Stomach (tissue), 9 donors: ENCODE measurements around the gene KLF16. TPM values are rescaled to one million over a fixed set of nuclear protein-coding genes. Genes with fewer than 3 reads are reported as not detected.

ENCODE experiments used
- DNase-seq, 2 donors: peaks; one replicate each; pipeline versions ENCODE4 v3.0.0 to v3.0.0-alpha.2; 2013 to 2019
- H3K27ac ChIP-seq, 5 donors: fragments of 200-600 bp in 4 of 5; sonication (generic) in 4 of 5; one replicate each; pipeline ENCODE4 v1.5.1; 2013 to 2019; ENCODE audit warnings: mild to moderate bottlenecking in 1 of 5, moderate library complexity in 1 of 5
- H3K27me3 ChIP-seq, 3 donors: fragments of 200-600 bp; sonication (generic); one replicate each; pipeline ENCODE4 v1.5.1; 2017 to 2019; ENCODE audit warnings: mixed run types in 1 of 3
- H3K36me3 ChIP-seq, 4 donors: fragments of 200-600 bp; sonication (generic); 1 replicate in 3 of 4; 2 replicates in 1 of 4; pipeline ENCODE4 v1.5.1; 2016 to 2019
- H3K4me1 ChIP-seq, 4 donors: fragments of 200-600 bp; sonication (generic); one replicate each; pipeline ENCODE4 v1.5.1; 2016 to 2019
- H3K4me3 ChIP-seq, 4 donors: fragments of 200-600 bp; sonication (generic) in 3 of 4; one replicate each; pipeline ENCODE4 v1.5.1; 2016 to 2019; ENCODE audit warnings: mild to moderate bottlenecking in 1 of 4
- H3K9me3 ChIP-seq, 4 donors: fragments of 200-600 bp; sonication (generic); one replicate each; pipeline ENCODE4 v1.5.1; 2016 to 2019
- POLR2A ChIP-seq, 4 donors: fragments of 450-650 bp; IDR thresholded peaks; one replicate each; pipeline ENCODE4 v1.6.1; 2016; ENCODE audit warnings: antibody characterized with exemption in 4 of 4, control low read depth in 2 of 4, mild to moderate bottlenecking in 1 of 4, moderate library complexity in 1 of 4
- WGBS, 5 donors: extraction: QIAGEN DNeasy Blood & Tissue Kit in 3 of 5; methylation state at CpG; one replicate each; pipeline versions ENCODE4 v1.1.5 to v1.1.7; 2013 to 2018; 5-methylcytosine and 5-hydroxymethylcytosine counted together
- intact Hi-C: fragments of 100-400 bp; cut with DNase I; formaldehyde crosslinking; loops from one replicate; pipeline ENCODE4 v1.15.1; 2023; ENCODE audit warnings: low total_unique reads
- polyA plus RNA-seq, 3 donors: library from polyadenylated mRNA; stranded (reverse); fragments of 200-250 nt; gene quantifications; one replicate each; pipeline ENCODE4 v1.2.3, GENCODE V29; 2013
- total RNA-seq, 5 donors: library from RNA; depleted of rRNA; stranded (reverse); fragments of >200 nt; gene quantifications; one replicate each; pipeline versions ENCODE4 v1.1.0 to v1.2.3, GENCODE V29; 2014 to 2016
- donor health status: healthy with polysubstance abuse.
- donor health status: Bipolar disorder and iron deficiency.
- donor health status: healthy.

KLF16 gene
- total and polyA plus RNA-seq, 8 donors: 3.5 to 31.9 (median 7.6) TPM; not detected in 1

DNA sequence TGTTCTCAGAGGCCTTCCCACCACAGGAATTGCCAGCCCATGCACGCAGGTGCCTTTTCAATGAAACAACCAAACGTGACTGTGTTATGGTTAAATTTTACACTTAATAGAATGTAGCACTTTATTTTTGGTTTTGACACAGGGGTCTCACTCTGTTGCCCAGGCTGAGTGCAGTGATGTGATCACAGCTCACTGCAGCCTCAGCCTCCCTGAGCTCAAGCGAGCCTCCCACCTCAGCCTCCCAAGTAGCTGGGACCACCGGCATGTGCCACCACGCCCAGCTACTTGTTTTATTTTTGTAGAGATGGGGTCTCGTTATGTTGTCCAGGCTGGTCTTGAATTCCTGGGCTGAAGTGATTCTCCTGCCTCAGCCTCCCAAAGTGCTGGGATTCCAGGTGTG, 58.5 kb downstream of the KLF16 start:
- Histone ChIP-seq H3K36me3 (no peaks in the 10 kb centered on the region), H3K27me3 (no peaks in the 10 kb centered on the region), H3K4me1 (no peaks in the 10 kb centered on the region), H3K27ac (no peak overlapping the region), H3K9me3 (no peaks in the 10 kb centered on the region), H3K4me3 (no peak overlapping the region)
- TF ChIP-seq POLR2A (IDR thresholded peaks at IDR 0.05): no peak
- intact Hi-C loops: no loop called here
- 86 to 93% (median 91%) methylated on average over 6 of the region's 6 CpGs for WGBS, 5 donors
- no peak for DNase-seq

Other genes with a start within 250 kb of the KLF16 start
- 10 to 100 TPM; 12.8 to 90.2 (median 34.8) TPM for gene TCF3, start 211.0 kb downstream of the KLF16 start, total RNA-seq
- 10 to 100 TPM; 30.2 to 34.6 (median 33.7) TPM for gene TCF3, start 211.0 kb downstream of the KLF16 start, polyA plus RNA-seq
- gene ONECUT3, start 110.1 kb downstream of the KLF16 start, total RNA-seq: under 1 TPM in 2 of 5 donors, not detected in 3; 0.29 to 0.37 TPM
- under 1 TPM in 1 of 3 donors, not detected in 2; 0.13 TPM for gene ONECUT3, start 110.1 kb downstream of the KLF16 start, polyA plus RNA-seq
- gene ATP8B3, start 51.3 kb downstream of the KLF16 start, total RNA-seq: 1 to 10 TPM in 1 of 5 donors, not detected in 4; 1.3 TPM
- gene ATP8B3, start 51.3 kb downstream of the KLF16 start, polyA plus RNA-seq: 1 to 10 TPM in 1 of 3 donors, under 1 TPM in 2; 0.15 to 1.4 (median 0.31) TPM
- gene REXO1, start 15.1 kb downstream of the KLF16 start, total RNA-seq: 100 to 1,000 TPM in 1 of 5 donors, 10 to 100 TPM in 4; 10.1 to 164 (median 25.7) TPM
- gene REXO1, start 15.1 kb downstream of the KLF16 start, polyA plus RNA-seq: 10 to 100 TPM; 10.1 to 15.5 (median 15.2) TPM
- gene ABHD17A, start 21.9 kb upstream of the KLF16 start, total RNA-seq: 100 to 1,000 TPM in 1 of 5 donors, 10 to 100 TPM in 4; 25.7 to 177 (median 33.0) TPM
- gene ABHD17A, start 21.9 kb upstream of the KLF16 start, polyA plus RNA-seq: 10 to 100 TPM; 73.0 to 76.3 (median 75.5) TPM
- gene ADAT3, start 41.8 kb upstream of the KLF16 start, total RNA-seq: 10 to 100 TPM in 3 of 5 donors, 1 to 10 TPM in 2; 4.2 to 75.9 (median 18.3) TPM
- 1 to 10 TPM; 5.5 to 6.7 (median 6.0) TPM for gene ADAT3, start 41.8 kb upstream of the KLF16 start, polyA plus RNA-seq
- 10 to 100 TPM; 10.7 to 77.6 (median 17.9) TPM for gene SCAMP4, start 41.8 kb upstream of the KLF16 start, total RNA-seq
- 10 to 100 TPM in 2 of 3 donors, 1 to 10 TPM in 1; 7.8 to 23.9 (median 19.4) TPM for gene SCAMP4, start 41.8 kb upstream of the KLF16 start, polyA plus RNA-seq
- 100 to 1,000 TPM in 3 of 5 donors, 10 to 100 TPM in 2; 35.8 to 210 (median 106) TPM for gene CSNK1G2, start 77.6 kb upstream of the KLF16 start, total RNA-seq
- 10 to 100 TPM; 30.2 to 44.9 (median 37.3) TPM for gene CSNK1G2, start 77.6 kb upstream of the KLF16 start, polyA plus RNA-seq
- 10 to 100 TPM; 17.9 to 39.6 (median 33.3) TPM for gene BTBD2, start 152.1 kb upstream of the KLF16 start, total RNA-seq
- 10 to 100 TPM; 39.9 to 50.2 (median 40.9) TPM for gene BTBD2, start 152.1 kb upstream of the KLF16 start, polyA plus RNA-seq
- gene MKNK2, start 187.7 kb upstream of the KLF16 start, total RNA-seq: 100 to 1,000 TPM in 2 of 5 donors, 10 to 100 TPM in 3; 38.7 to 192 (median 83.9) TPM
- 100 to 1,000 TPM; 102 to 164 (median 130) TPM for gene MKNK2, start 187.7 kb upstream of the KLF16 start, polyA plus RNA-seq
- gene MOB3A, start 232.7 kb upstream of the KLF16 start, total RNA-seq: 100 to 1,000 TPM in 2 of 5 donors, 10 to 100 TPM in 2, 1 to 10 TPM in 1; 9.9 to 181 (median 41.4) TPM
- 10 to 100 TPM; 12.6 to 17.4 (median 14.1) TPM for gene MOB3A, start 232.7 kb upstream of the KLF16 start, polyA plus RNA-seq
- 1 to 10 TPM in 2 of 5 donors, not detected in 3; 3.5 to 7.5 TPM for gene IZUMO4, start 233.3 kb upstream of the KLF16 start, total RNA-seq
- gene IZUMO4, start 233.3 kb upstream of the KLF16 start, polyA plus RNA-seq: 10 to 100 TPM in 1 of 3 donors, 1 to 10 TPM in 2; 8.1 to 22.3 (median 9.6) TPM